Keratinocyte (primary cell): ENCODE data around the gene LSAMP. TPM values are rescaled to one million over a fixed set of nuclear protein-coding genes. Genes with fewer than 3 reads are reported as not detected.

Source experiments
- DNase-seq: peaks from one replicate; pipeline ENCODE4 v3.0.0-alpha.2; 2011; ENCODE audit warnings: low read depth, missing footprints, low spot score
- FAIRE-seq: peaks from 2 replicates; lab custom pipeline; 2011; peaks lifted over from hg19 to GRCh38; lab: Jason Lieb, UNC
- H2AFZ ChIP-seq: 2 replicates; pipeline ENCODE4 v1.6.0; 2012; ENCODE audit warnings: low read length, control low read depth, inconsistent platforms; ENCODE audit not compliant: control insufficient read depth
- H3K27ac ChIP-seq: 2 replicates; pipeline ENCODE4 v1.5.1; 2011; ENCODE audit warnings: low read length; ENCODE audit not compliant: control insufficient read depth, insufficient read depth
- H3K27me3 ChIP-seq: 3 replicates; pipeline ENCODE4 v1.6.0; 2011; ENCODE audit warnings: low read length; ENCODE audit not compliant: control insufficient read depth, insufficient read depth; ENCODE audit errors: extremely low read depth
- H3K36me3 ChIP-seq, 2 experiments: 2 replicates in 1 of 2; 3 replicates in 1 of 2; pipeline ENCODE4 v1.5.1; 2011; ENCODE audit warnings: low read length in 2 of 2, mild to moderate bottlenecking in 1 of 2; ENCODE audit not compliant: control insufficient read depth in 2 of 2, insufficient read depth in 2 of 2; ENCODE audit errors: extremely low read depth in 1 of 2
- H3K4me1 ChIP-seq: 3 replicates; pipeline ENCODE4 v1.5.1; 2011; ENCODE audit warnings: low read length; ENCODE audit not compliant: control insufficient read depth, insufficient read depth; ENCODE audit errors: extremely low read depth
- H3K4me2 ChIP-seq: 3 replicates; pipeline ENCODE4 v1.6.0; 2011; ENCODE audit warnings: low read depth, low read length; ENCODE audit not compliant: control insufficient read depth, insufficient read depth; ENCODE audit errors: extremely low read depth
- H3K4me3 ChIP-seq, 3 experiments: fragments of 200-600 bp in 1 of 3; sonication (generic) in 1 of 3; 2 replicates in 2 of 3; 3 replicates in 1 of 3; pipeline ENCODE4 v1.5.1; 2011 to 2016; ENCODE audit warnings: low read length in 3 of 3, mild to moderate bottlenecking in 3 of 3, control low read depth in 2 of 3, inconsistent platforms in 1 of 3, low read depth in 1 of 3, mixed read lengths in 1 of 3, mixed run types in 1 of 3, moderate library complexity in 1 of 3; ENCODE audit not compliant: control insufficient read depth in 2 of 3, insufficient read depth in 2 of 3; ENCODE audit errors: extremely low read depth in 1 of 3
- H3K79me2 ChIP-seq: 2 replicates; pipeline ENCODE4 v1.6.0; 2012; ENCODE audit warnings: low read length; ENCODE audit not compliant: control insufficient read depth, insufficient read depth
- H3K9ac ChIP-seq: 3 replicates; pipeline ENCODE4 v1.6.0; 2011; ENCODE audit warnings: low read length; ENCODE audit not compliant: control insufficient read depth, insufficient read depth; ENCODE audit errors: extremely low read depth
- H3K9me1 ChIP-seq: 3 replicates; pipeline ENCODE4 v1.6.0; 2011; ENCODE audit warnings: low read length; ENCODE audit not compliant: control insufficient read depth, insufficient read depth; ENCODE audit errors: extremely low read depth
- H3K9me3 ChIP-seq: 2 replicates; pipeline ENCODE4 v1.5.1; 2012; ENCODE audit warnings: low read depth, low read length; ENCODE audit not compliant: control insufficient read depth
- H4K20me1 ChIP-seq: 3 replicates; pipeline ENCODE4 v1.6.0; 2011; ENCODE audit warnings: low read length; ENCODE audit not compliant: control insufficient read depth, insufficient read depth; ENCODE audit errors: extremely low read depth
- CTCF ChIP-seq, 3 experiments: IDR thresholded peaks in 1 of 3; conservative IDR thresholded peaks in 1 of 3; optimal IDR thresholded peaks in 1 of 3; 2 replicates in 2 of 3; 3 replicates in 1 of 3; pipeline versions ENCODE3 to v1.5.1; 2011; ENCODE audit warnings: low read length in 3 of 3, mild to moderate bottlenecking in 3 of 3, moderate library complexity in 2 of 3, control low read depth in 1 of 3, inconsistent platforms in 1 of 3; ENCODE audit not compliant: insufficient read depth in 2 of 3; ENCODE audit errors: extremely low read depth in 1 of 3
- EZH2 ChIP-seq: IDR thresholded peaks from one replicate; pipeline ENCODE4 v1.6.1; 2012; ENCODE audit warnings: inconsistent platforms, mild to moderate bottlenecking, low read length, moderate library complexity
- dilution Hi-C: fragments of 300-500 bp; cut with MboI; formaldehyde crosslinking; loops from one replicate; pipeline ENCODE4 v1.7.0; 2020; ENCODE audit warnings: low sequenced_read_pairs; ENCODE audit not compliant: extremely low pct_ligation_motif_present
- polyA plus RNA-seq, 5 experiments: library from polyadenylated mRNA; depleted of rRNA in 3 of 5; stranded (reverse) in 3 of 5; stranded (forward) in 1 of 5; unstranded in 1 of 5; fragments of >200 nt; gene quantifications; 1 replicate in 1 of 5; 2 replicates in 3 of 5; 3 replicates in 1 of 5; pipeline versions ENCODE4 v1.2.1 to v1.2.3, GENCODE V29; 2011 to 2012; ENCODE audit warnings: missing spikeins in 2 of 5, low read depth in 1 of 5, low replicate concordance in 1 of 5

Gene LSAMP
- polyA plus RNA-seq, 1 donor (not counting 4 experiments of a cell fraction or from before 2014, with no cell fraction given), result 0.12 TPM

- FAIRE-seq, result no peak
- no peak for DNase-seq
Observed at GRCh38 chr3:116048991-116049390, 396.3 kb downstream of the LSAMP start.

GRCh38 chr3:116046350-116046749 lies 398.9 kb downstream of the LSAMP start:
- Histone ChIP-seq H3K4me3 (no peak overlapping the region), H3K27me3 (no peaks in the 10 kb centered on the region), H4K20me1 (no peaks in the 10 kb centered on the region), H3K4me1 (peaks cover 3% of the 10 kb centered on the region), H3K79me2 (no peaks in the 10 kb centered on the region), H3K9me3 (no peaks in the 10 kb centered on the region), H3K4me2 (no peak overlapping the region), H3K9me1 (no peaks in the 10 kb centered on the region), H3K36me3 (no peaks in the 10 kb centered on the region), H3K27ac (no peak overlapping the region), H3K9ac (no peak overlapping the region), H2AFZ (no peak overlapping the region)
- FAIRE-seq (no peak), DNase-seq (no peak)
- dilution Hi-C loops, result no loop called here
- TF ChIP-seq CTCF (optimal IDR thresholded peaks at IDR 0.05 in 1 of 3, IDR thresholded peaks at IDR 0.05 in 1 of 3, conservative IDR thresholded peaks at IDR 0.05 in 1 of 3; ENCODE audit: extremely low read depth in 1 of 3, insufficient read depth in 2 of 3, low read length in 3 of 3), result no peak
- TF ChIP-seq EZH2, result no peak

More at GRCh38 chr3:116048991-116049390, 396.3 kb downstream of the LSAMP start:
- Histone ChIP-seq H3K4me1 (peaks cover 3% of the 10 kb centered on the region), H3K9ac (no peak overlapping the region), H3K36me3 (no peaks in the 10 kb centered on the region), H3K9me3 (no peaks in the 10 kb centered on the region), H3K4me2 (no peak overlapping the region), H4K20me1 (no peaks in the 10 kb centered on the region), H3K9me1 (no peaks in the 10 kb centered on the region), H3K27me3 (no peaks in the 10 kb centered on the region), H3K27ac (no peak overlapping the region), H2AFZ (no peak overlapping the region), H3K79me2 (no peaks in the 10 kb centered on the region), H3K4me3 (no peak overlapping the region)
- TF ChIP-seq EZH2 (no peak), CTCF (optimal IDR thresholded peaks at IDR 0.05 in 1 of 3, IDR thresholded peaks at IDR 0.05 in 1 of 3, conservative IDR thresholded peaks at IDR 0.05 in 1 of 3; ENCODE audit: extremely low read depth in 1 of 3, insufficient read depth in 2 of 3, low read length in 3 of 3) (no peak)
- dilution Hi-C loops, result no loop called here
